Neural crest cell (in vitro differentiated cells): ENCODE results near the gene APOB. TPM values are rescaled to one million over a fixed set of nuclear protein-coding genes. Genes with fewer than 3 reads are reported as not detected.

Experiments
- DNase-seq: peaks from one replicate; pipeline ENCODE4 v3.0.0; 2021; ENCODE audit warnings: low read depth, mixed read lengths, low spot score
- H3K27ac Mint-ChIP-seq: one replicate; pipeline ENCODE4 v1.8.0; 2021; ENCODE audit warnings: mild to moderate bottlenecking, mixed read lengths; ENCODE audit not compliant: unreplicated experiment
- H3K27me3 Mint-ChIP-seq: 2 replicates; pipeline ENCODE4 v1.8.0; 2021; ENCODE audit warnings: low read depth, mild to moderate bottlenecking, mixed read lengths
- H3K36me3 Mint-ChIP-seq: 2 replicates; pipeline ENCODE4 v1.8.0; 2021; ENCODE audit warnings: low read depth, mild to moderate bottlenecking, mixed read lengths
- H3K4me1 Mint-ChIP-seq: 2 replicates; pipeline ENCODE4 v1.8.0; 2021; ENCODE audit warnings: mixed read lengths
- H3K4me3 Mint-ChIP-seq: one replicate; pipeline ENCODE4 v1.8.0; 2021; ENCODE audit warnings: mild to moderate bottlenecking, mixed read lengths
- H3K9me3 Mint-ChIP-seq: 2 replicates; pipeline ENCODE4 v1.8.0; 2021; ENCODE audit warnings: mixed read lengths
- CTCF ChIP-seq: fragments of 200-600 bp; sonication (generic); conservative IDR thresholded peaks from 2 replicates; pipeline ENCODE4 v1.5.0; 2021; ENCODE audit warnings: antibody characterized with exemption, mild to moderate bottlenecking
- total RNA-seq: library from RNA; stranded (reverse); gene quantifications from 2 replicates; pipeline ENCODE4 v1.2.1, GENCODE V29; 2021

APOB gene
- total RNA-seq, 1 donor from 2014 or later: 0.09 TPM

- no peak for TF ChIP-seq CTCF
- Mint-ChIP-seq H3K9me3 (peaks cover 2% of the 10 kb centered on the region), H3K4me3 (no peak overlapping the region), H3K36me3 (no peaks in the 10 kb centered on the region), H3K27ac (no peak overlapping the region), H3K4me1 (no peaks in the 10 kb centered on the region), H3K27me3 (peaks cover 58% of the 10 kb centered on the region)
- DNase-seq: no peak
These were observed 34.1 kb downstream of the APOB start for GRCh38 chr2:21009662-21010225.

GRCh38 chr2:21008790-21009661, 34.8 kb downstream of the APOB start:
- DNase-seq: no peak
- TF ChIP-seq CTCF: no peak
- H3K4me3 Mint-ChIP-seq: no peak overlapping the region
- H3K9me3 Mint-ChIP-seq: peaks cover 2% of the 10 kb centered on the region
- H3K36me3 Mint-ChIP-seq: no peaks in the 10 kb centered on the region
- no peaks in the 10 kb centered on the region for H3K4me1 Mint-ChIP-seq
- no peak overlapping the region for H3K27ac Mint-ChIP-seq
- H3K27me3 Mint-ChIP-seq: peaks cover 63% of the 10 kb centered on the region

- Mint-ChIP-seq H3K27me3 (peaks cover 65% of the 10 kb centered on the region), H3K9me3 (no peaks in the 10 kb centered on the region), H3K4me3 (no peak overlapping the region), H3K4me1 (no peaks in the 10 kb centered on the region), H3K27ac (no peak overlapping the region), H3K36me3 (no peaks in the 10 kb centered on the region)
- DNase-seq: no peak
- no peak for TF ChIP-seq CTCF
These were observed 35.7 kb downstream of the APOB start for GRCh38 chr2:21008014-21008789.

GRCh38 chr2:21007129-21008013, 36.5 kb downstream of the APOB start:
- H3K36me3 Mint-ChIP-seq: no peaks in the 10 kb centered on the region
- no peak for TF ChIP-seq CTCF
- H3K9me3 Mint-ChIP-seq: no peaks in the 10 kb centered on the region
- H3K27ac Mint-ChIP-seq: no peak overlapping the region
- H3K27me3 Mint-ChIP-seq: peaks cover 64% of the 10 kb centered on the region
- no peaks in the 10 kb centered on the region for H3K4me1 Mint-ChIP-seq
- no peak overlapping the region for H3K4me3 Mint-ChIP-seq
- DNase-seq: no peak
